HG03460 (cell line): ENCODE data around the gene ACADSB.

Experiments used
- ATAC-seq: cut with Tn5 transposase; IDR thresholded peaks from one replicate; pipeline ENCODE4 v1.9.1; 2021; ENCODE audit not compliant: unreplicated experiment

Gene ACADSB

GRCh38 chr10:123008355-123009104 lies at the start of gene ACADSB, which contains the start of gene IKZF5:
TSS of gene ACADSB (plus strand) at chr10:123009006. CDS start at chr10:123009030, 24 bp downstream.
TSS of gene IKZF5 (minus strand) at chr10:123008795. CDS start at chr10:122998625, 10,170 bp downstream.
- ATAC-seq = peak; percentile 82

- ATAC-seq = no peak
Measured at GRCh38 chr10:122962405-122962804, 46.4 kb upstream of the ACADSB start.

GRCh38 chr10:122966879-122967278 lies 41.9 kb upstream of the ACADSB start:
- ATAC-seq = no peak

GRCh38 chr10:122968698-122969097 lies 40.1 kb upstream of the ACADSB start:
- ATAC-seq = no peak

GRCh38 chr10:122974023-122974422 lies 34.8 kb upstream of the ACADSB start:
- no peak for ATAC-seq

- no peak for ATAC-seq
Measured at GRCh38 chr10:122974543-122975064, 34.2 kb upstream of the ACADSB start.

- ATAC-seq = peak; percentile 98
Measured at GRCh38 chr10:122980209-122981065, 28.4 kb upstream of the ACADSB start, which contains the start of gene PSTK. TSS of gene PSTK (plus strand) at chr10:122980401. CDS start at chr10:122980480, 79 bp downstream.

- ATAC-seq = no peak
Measured at GRCh38 chr10:122981066-122981464, 27.7 kb upstream of the ACADSB start.

GRCh38 chr10:122983898-122984297 lies 24.9 kb upstream of the ACADSB start:
- ATAC-seq = no peak

GRCh38 chr10:122984708-122985107 lies 24.1 kb upstream of the ACADSB start:
- no peak for ATAC-seq

- ATAC-seq = no peak
Measured at GRCh38 chr10:122986335-122986734, 22.5 kb upstream of the ACADSB start.

GRCh38 chr10:122988501-122988900 lies 20.3 kb upstream of the ACADSB start:
- no peak for ATAC-seq

GRCh38 chr10:122990278-122990677 lies 18.5 kb upstream of the ACADSB start:
- ATAC-seq = no peak

GRCh38 chr10:122992031-122992585 lies 16.7 kb upstream of the ACADSB start:
- ATAC-seq = no peak

GRCh38 chr10:122993797-122994336 lies 14.9 kb upstream of the ACADSB start:
- no peak for ATAC-seq

- no peak for ATAC-seq
Measured at GRCh38 chr10:122995936-122996335, 12.9 kb upstream of the ACADSB start.

- ATAC-seq = no peak
Measured at GRCh38 chr10:122997864-122998263, 10.9 kb upstream of the ACADSB start.

GRCh38 chr10:122998360-122998917 lies 10.4 kb upstream of the ACADSB start:
- no peak for ATAC-seq

GRCh38 chr10:122998934-122999333 lies 9.9 kb upstream of the ACADSB start:
- ATAC-seq = no peak

GRCh38 chr10:122999347-122999746 lies 9.5 kb upstream of the ACADSB start:
- no peak for ATAC-seq

GRCh38 chr10:123000155-123000554 lies 8.7 kb upstream of the ACADSB start:
- ATAC-seq = no peak
